Heart right ventricle (tissue), 16 donors: ENCODE data around the gene CHD6. TPM values are rescaled to one million over a fixed set of nuclear protein-coding genes. Genes with fewer than 3 reads are reported as not detected.
A peak's percentile ranks its signal among the peaks of the same experiment; 100 is the strongest.

Source experiments
- ATAC-seq, 8 donors: fragments of 200-7000 bp; cut with Tn5 transposase; one replicate each; pipeline ENCODE4 v1.9.1; 2020; ENCODE audit warnings: mild to moderate bottlenecking in 8 of 8, moderate library complexity in 8 of 8, moderate number of reproducible peaks in 1 of 8
- DNase-seq, 2 donors: peaks; one replicate each; pipeline ENCODE4 v3.0.0-alpha.2; 2020
- H3K27ac ChIP-seq, 10 donors: fragments of 200-600 bp; sonication (generic) in 2 of 10; one replicate each; pipeline versions ENCODE4 v1.5.0 to v1.8.0; 2020 to 2022; ENCODE audit warnings: mild to moderate bottlenecking in 3 of 10
- H3K27me3 ChIP-seq, 7 donors: fragments of 200-600 bp; one replicate each; pipeline ENCODE4 v1.8.0; 2021 to 2022; ENCODE audit warnings: mild to moderate bottlenecking in 2 of 7
- H3K36me3 ChIP-seq, 9 donors: fragments of 200-600 bp; sonication (generic) in 1 of 9; one replicate each; pipeline versions ENCODE4 v1.5.0 to v1.8.0; 2020 to 2022; ENCODE audit warnings: mild to moderate bottlenecking in 2 of 9
- H3K4me1 ChIP-seq, 9 donors: fragments of 200-600 bp; sonication (generic) in 1 of 9; one replicate each; pipeline versions ENCODE4 v1.5.0 to v1.8.0; 2020 to 2022; ENCODE audit warnings: mild to moderate bottlenecking in 4 of 9
- H3K4me3 ChIP-seq, 10 donors: fragments of 200-600 bp; sonication (generic) in 2 of 10; one replicate each; pipeline versions ENCODE4 v1.5.0 to v1.8.0; 2020 to 2022; ENCODE audit warnings: mild to moderate bottlenecking in 7 of 10, moderate library complexity in 2 of 10
- H3K9me3 ChIP-seq, 11 donors: fragments of 200-600 bp in 10 of 11; sonication (generic) in 2 of 11; one replicate each; pipeline versions ENCODE4 v1.5.0 to v1.8.0; 2013 to 2022; ENCODE audit warnings: mild to moderate bottlenecking in 2 of 11, control low read depth in 1 of 11, moderate library complexity in 1 of 11
- CTCF ChIP-seq, 9 donors: fragments of 200-600 bp; sonication (generic) in 2 of 9; IDR thresholded peaks; one replicate each; pipeline versions ENCODE4 v1.5.0 to v1.8.0; 2021 to 2022; ENCODE audit warnings: antibody characterized with exemption in 9 of 9, mild to moderate bottlenecking in 5 of 9, moderate library complexity in 1 of 9
- WGBS, 2 donors: extraction: QIAGEN DNeasy Blood & Tissue Kit; methylation state at CpG; one replicate each; pipeline ENCODE4 v1.1.7; 2013; ENCODE audit warnings: inconsistent platforms in 1 of 2; 5-methylcytosine and 5-hydroxymethylcytosine counted together
- intact Hi-C, 10 donors: fragments of 100-400 bp; cut with DNase I; formaldehyde crosslinking; loops; one replicate each; pipeline versions ENCODE4 v1.11.1 to v1.14.2; 2022
- polyA plus RNA-seq, 2 donors: library from polyadenylated mRNA; stranded (reverse); fragments of 200-250 nt; gene quantifications; one replicate each; pipeline ENCODE4 v1.2.3, GENCODE V29; 2013
- total RNA-seq, 10 donors: library from RNA; stranded (reverse); fragmentation: NEBNext Ultra II Directional in 3 of 10; extraction: Animal tissue kit (Norgen Biotek cat#: 25700) in 3 of 10; gene quantifications; one replicate each; pipeline versions ENCODE4 v1.2.1 to v1.2.4, GENCODE V29; 2021 to 2023
- donor health status: Arrhythmogenic right ventricular cardiomyopathy.
- donor health status: ischemic (EF 13 %, LVEDD 7.1; RV severe dilation, severe dysfunction).
- donor health status: healthy with polysubstance abuse.
- donor health status: DM: no; HTN: yes; CAD: no.
- donor health status: DM: no; HTN: no; CAD: no.
- donor health status: ischemic (EF 25% LVEDD 6.9; RV normal size, moderate dysfunction).
- donor health status: ischemic (EF 25% LVEDD 5.7; RV mildly dilated, moderate dysfunction).
- donor health status: healthy.
- donor health status: DM: yes; HTN: yes; CAD: no.
- donor health status: Ischemic cardiomyopathy.
- donor health status: ischemic (EF 35%, LVEDD 5.7; RV mildly dilated, moderate dysfunction).
- donor health status: nonischemic (EF 11% LVEDD 7.7; RV severe dilation, severe dysfunction).
- donor health status: DM: yes; HTN: yes; CAD: no.
- donor health status: PGD.
- donor health status: ischemic (EF 29% LVEDD 5.4; RV normal size, mild dysfunction).
- donor health status: nonischemic (EF 23%, LVEDD 6.1; RV moderate dilation, normal function).

Gene CHD6
- total and polyA plus RNA-seq, 12 donors, result 3.0 to 52.9 (median 39.5) TPM

GRCh38 chr20:41619360-41620100, 1.4 kb upstream of the CHD6 start:
- Histone ChIP-seq H3K27me3 (no peaks in the 10 kb centered on the region), H3K36me3 (no peaks in the 10 kb centered on the region), H3K9me3 (no peaks in the 10 kb centered on the region), H3K27ac (peak overlapping the region in 5 of 10 donors; percentile 5 to 91 (median 62)), H3K4me1 (peaks cover 0 to 41% (median 27%) of the 10 kb centered on the region in 9 donors), H3K4me3 (peak overlapping the region in 5 of 10 donors; percentile 66 to 85 (median 77))
- DNase-seq, result no peak
- no peak for TF ChIP-seq CTCF (IDR thresholded peaks at IDR 0.05)
- WGBS, 2 donors, result 65 to 69% methylated on average over 5 of the region's 5 CpGs
- intact Hi-C loops, result loop anchor here in 7 of 10 donors (2.0 to 10.0 kb wide), 9 partner anchors 47 to 275 kb away; partner anchors contain the start of gene LPIN3 (in 1 of the 7)
- ATAC-seq, result no peak

- H3K4me1 ChIP-seq, result peaks cover 0 to 46% (median 29%) of the 10 kb centered on the region in 9 donors
- intact Hi-C loops, result loop anchor here in 6 of 10 donors (2.0 to 10.0 kb wide), 8 partner anchors 47 to 274 kb away; partner anchors contain the start of gene LPIN3 (in 1 of the 6)
- no peaks in the 10 kb centered on the region for H3K36me3 ChIP-seq
- DNase-seq (no peak), ATAC-seq (peak in 3 of 8 donors; percentile 2 to 9 (median 6))
- H3K4me3 ChIP-seq, result peak overlapping the region; percentile 59 to 94 (median 76)
- H3K9me3 ChIP-seq, result no peaks in the 10 kb centered on the region
- H3K27me3 ChIP-seq, result no peaks in the 10 kb centered on the region
- WGBS, 2 donors, result 3 to 5% methylated on average over 30 of the region's 30 CpGs
- H3K27ac ChIP-seq, result peak overlapping the region in 9 of 10 donors; percentile 38 to 95 (median 62)
- TF ChIP-seq CTCF (IDR thresholded peaks at IDR 0.05), result no peak
Measured at GRCh38 chr20:41618807-41619311, 682 bp upstream of the CHD6 start.

GRCh38 chr20:41617059-41617901, 897 bp downstream of the CHD6 start:
- peaks cover 0 to 59% (median 37%) of the 10 kb centered on the region in 9 donors for H3K4me1 ChIP-seq
- ATAC-seq (peak in 4 of 8 donors; percentile 15 to 30 (median 20)), DNase-seq (peak; percentile 37 to 54)
- 3 to 4% methylated on average over 35 of the region's 35 CpGs for WGBS, 2 donors
- intact Hi-C loops, result loop anchor here in 6 of 10 donors (5.0 to 10.0 kb wide), 7 partner anchors 45 to 272 kb away; partner anchors contain the start of gene LPIN3 (in 1 of the 6)
- H3K27me3 ChIP-seq, result no peaks in the 10 kb centered on the region
- TF ChIP-seq CTCF (IDR thresholded peaks at IDR 0.05), result no peak
- H3K9me3 ChIP-seq, result no peaks in the 10 kb centered on the region
- H3K36me3 ChIP-seq, result no peaks in the 10 kb centered on the region
- H3K27ac ChIP-seq, result peak overlapping the region; percentile 61 to 95 (median 83)
- H3K4me3 ChIP-seq, result peak overlapping the region; percentile 40 to 94 (median 76)

- H3K4me1 ChIP-seq, result peaks cover 0 to 70% (median 39%) of the 10 kb centered on the region in 9 donors
- 60 to 77% methylated on average over 4 of the region's 4 CpGs for WGBS, 2 donors
Measured at GRCh38 chr20:41616228-41616627, 1.9 kb downstream of the CHD6 start.

More at GRCh38 chr20:41616228-41616627, 1.9 kb downstream of the CHD6 start:
- Histone ChIP-seq H3K4me3 (peak overlapping the region in 1 of 10 donors; percentile 71), H3K9me3 (no peaks in the 10 kb centered on the region), H3K36me3 (no peaks in the 10 kb centered on the region), H3K27me3 (no peaks in the 10 kb centered on the region), H3K27ac (no peak overlapping the region)
- ATAC-seq (no peak), DNase-seq (no peak)
- intact Hi-C loops, result loop anchor here in 6 of 10 donors (5.0 to 10.0 kb wide), 7 partner anchors 44 to 271 kb away; partner anchors contain the start of gene LPIN3 (in 1 of the 6)
- no peak for TF ChIP-seq CTCF (IDR thresholded peaks at IDR 0.05)
